ENCODE results near the gene SLC13A2.

DNA sequence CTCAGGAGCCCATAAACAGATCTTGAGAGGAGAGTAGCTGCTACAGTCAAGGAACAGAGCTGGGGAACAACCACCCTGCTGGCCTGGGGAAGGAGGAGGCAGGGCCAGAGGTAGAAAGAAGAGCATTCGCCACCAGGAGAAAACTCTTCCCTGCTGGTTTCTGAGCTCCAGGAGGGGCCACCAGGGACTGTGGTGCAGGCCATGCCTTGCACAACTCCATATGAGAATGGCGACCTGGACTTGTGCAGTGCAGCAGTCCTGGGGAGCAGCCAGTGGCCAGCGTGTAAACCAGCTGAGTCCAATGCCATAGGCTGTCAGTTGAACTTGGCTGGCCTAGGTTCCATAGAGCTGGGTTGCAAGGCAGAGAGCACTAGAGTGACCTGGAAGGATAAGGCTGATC, 11.6 kb downstream of the SLC13A2 start:
- TF ChIP-seq EZH2 (IDR thresholded peaks at IDR 0.05; ENCODE audit: borderline replicate concordance, low read depth, low read length, poor library complexity, severe bottlenecking) = no peak
- TF ChIP-seq, protein P1, sequence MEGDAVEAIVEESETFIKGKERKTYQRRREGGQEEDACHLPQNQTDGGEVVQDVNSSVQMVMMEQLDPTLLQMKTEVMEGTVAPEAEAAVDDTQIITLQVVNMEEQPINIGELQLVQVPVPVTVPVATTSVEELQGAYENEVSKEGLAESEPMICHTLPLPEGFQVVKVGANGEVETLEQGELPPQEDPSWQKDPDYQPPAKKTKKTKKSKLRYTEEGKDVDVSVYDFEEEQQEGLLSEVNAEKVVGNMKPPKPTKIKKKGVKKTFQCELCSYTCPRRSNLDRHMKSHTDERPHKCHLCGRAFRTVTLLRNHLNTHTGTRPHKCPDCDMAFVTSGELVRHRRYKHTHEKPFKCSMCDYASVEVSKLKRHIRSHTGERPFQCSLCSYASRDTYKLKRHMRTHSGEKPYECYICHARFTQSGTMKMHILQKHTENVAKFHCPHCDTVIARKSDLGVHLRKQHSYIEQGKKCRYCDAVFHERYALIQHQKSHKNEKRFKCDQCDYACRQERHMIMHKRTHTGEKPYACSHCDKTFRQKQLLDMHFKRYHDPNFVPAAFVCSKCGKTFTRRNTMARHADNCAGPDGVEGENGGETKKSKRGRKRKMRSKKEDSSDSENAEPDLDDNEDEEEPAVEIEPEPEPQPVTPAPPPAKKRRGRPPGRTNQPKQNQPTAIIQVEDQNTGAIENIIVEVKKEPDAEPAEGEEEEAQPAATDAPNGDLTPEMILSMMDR (conservative IDR thresholded peaks at IDR 0.05; ENCODE audit: low read depth, low read length) = no peak

Measured in A673 (cell line).